Activated naive CD8-positive, alpha-beta T cell (primary cell): Measurements from ENCODE around the gene OXA1L.
"Not testable (repeated sequence)": the region's sequence is repeated elsewhere in the genome, so short reads cannot be mapped to it uniquely, and the experiment has no call there.

Experiments
- H3K27ac Mint-ChIP-seq: one replicate; pipeline ENCODE4 v1.8.0; 2021; ENCODE audit warnings: mixed read lengths
- H3K27me3 Mint-ChIP-seq: one replicate; pipeline ENCODE4 v1.8.0; 2021; ENCODE audit warnings: mixed read lengths
- H3K36me3 Mint-ChIP-seq: one replicate; pipeline ENCODE4 v1.8.0; 2021; ENCODE audit warnings: mixed read lengths
- H3K4me1 Mint-ChIP-seq: one replicate; pipeline ENCODE4 v1.8.0; 2021; ENCODE audit warnings: low read depth, mixed read lengths
- H3K4me3 Mint-ChIP-seq: one replicate; pipeline ENCODE4 v1.8.0; 2021; ENCODE audit warnings: mild to moderate bottlenecking, mixed read lengths
- H3K9me3 Mint-ChIP-seq: one replicate; pipeline ENCODE4 v1.8.0; 2021; ENCODE audit warnings: low read depth, mixed read lengths

Gene OXA1L

GRCh38 chr14:22778084-22778483, 11.6 kb downstream of the OXA1L start:
- Mint-ChIP-seq H3K4me3 (no peak overlapping the region), H3K36me3 (peaks cover 8% of the 10 kb centered on the region), H3K27me3 (no peaks in the 10 kb centered on the region), H3K9me3 (no peaks in the 10 kb centered on the region), H3K27ac (peak overlapping the region; percentile 24), H3K4me1 (no peaks in the 10 kb centered on the region)

- H3K27me3 Mint-ChIP-seq: no peaks in the 10 kb centered on the region
- no peaks in the 10 kb centered on the region for H3K9me3 Mint-ChIP-seq
- H3K4me3 Mint-ChIP-seq: no peak overlapping the region
- H3K4me1 Mint-ChIP-seq: no peaks in the 10 kb centered on the region
- peaks cover 2% of the 10 kb centered on the region for H3K36me3 Mint-ChIP-seq
- H3K27ac Mint-ChIP-seq: no peak overlapping the region
These were observed 13.7 kb downstream of the OXA1L start for GRCh38 chr14:22780105-22780679.

GRCh38 chr14:22780941-22781300, 14.4 kb downstream of the OXA1L start:
- Mint-ChIP-seq H3K27me3 (no peaks in the 10 kb centered on the region), H3K36me3 (no peaks in the 10 kb centered on the region), H3K4me3 (no peak overlapping the region), H3K27ac (no peak overlapping the region), H3K4me1 (no peaks in the 10 kb centered on the region), H3K9me3 (no peaks in the 10 kb centered on the region)

GRCh38 chr14:22781301-22781991, 15.0 kb downstream of the OXA1L start:
- Mint-ChIP-seq H3K36me3 (no peaks in the 10 kb centered on the region), H3K4me1 (no peaks in the 10 kb centered on the region), H3K27me3 (no peaks in the 10 kb centered on the region), H3K4me3 (no peak overlapping the region), H3K9me3 (no peaks in the 10 kb centered on the region), H3K27ac (no peak overlapping the region)

- H3K9me3 Mint-ChIP-seq: no peaks in the 10 kb centered on the region
- no peaks in the 10 kb centered on the region for H3K36me3 Mint-ChIP-seq
- H3K4me1 Mint-ChIP-seq: no peaks in the 10 kb centered on the region
- no peak overlapping the region for H3K27ac Mint-ChIP-seq
- H3K27me3 Mint-ChIP-seq: no peaks in the 10 kb centered on the region
- H3K4me3 Mint-ChIP-seq: no peak overlapping the region
These were observed 20.2 kb downstream of the OXA1L start for GRCh38 chr14:22786685-22787084.

- Mint-ChIP-seq H3K36me3 (no peaks in the 10 kb centered on the region), H3K27ac (no peak overlapping the region), H3K4me1 (no peaks in the 10 kb centered on the region), H3K9me3 (no peaks in the 10 kb centered on the region), H3K27me3 (peaks cover 1% of the 10 kb centered on the region), H3K4me3 (no peak overlapping the region)
These were observed 24.8 kb downstream of the OXA1L start for GRCh38 chr14:22791301-22791700.

- H3K27ac Mint-ChIP-seq: no peak overlapping the region
- H3K36me3 Mint-ChIP-seq: no peaks in the 10 kb centered on the region
- H3K9me3 Mint-ChIP-seq: no peaks in the 10 kb centered on the region
- H3K4me1 Mint-ChIP-seq: no peaks in the 10 kb centered on the region
- H3K4me3 Mint-ChIP-seq: no peak overlapping the region
- peaks cover 1% of the 10 kb centered on the region for H3K27me3 Mint-ChIP-seq
These were observed 25.7 kb downstream of the OXA1L start for GRCh38 chr14:22792158-22792557.

- H3K27ac Mint-ChIP-seq, H3K36me3 Mint-ChIP-seq, H3K9me3 Mint-ChIP-seq, H3K27me3 Mint-ChIP-seq, H3K4me3 Mint-ChIP-seq, H3K4me1 Mint-ChIP-seq: not testable (repeated sequence)
These were observed 27.1 kb downstream of the OXA1L start for GRCh38 chr14:22793550-22793949.

- Mint-ChIP-seq H3K27ac (no peak overlapping the region), H3K4me1 (no peaks in the 10 kb centered on the region), H3K4me3 (no peak overlapping the region), H3K27me3 (peaks cover 2% of the 10 kb centered on the region), H3K36me3 (no peaks in the 10 kb centered on the region), H3K9me3 (no peaks in the 10 kb centered on the region)
These were observed 27.5 kb downstream of the OXA1L start for GRCh38 chr14:22793976-22794375.

- Mint-ChIP-seq H3K4me1 (no peaks in the 10 kb centered on the region), H3K9me3 (no peaks in the 10 kb centered on the region), H3K27me3 (peaks cover 5% of the 10 kb centered on the region), H3K36me3 (no peaks in the 10 kb centered on the region), H3K4me3 (no peak overlapping the region), H3K27ac (no peak overlapping the region)
These were observed 28.1 kb downstream of the OXA1L start for GRCh38 chr14:22794551-22794951.

GRCh38 chr14:22796087-22796707, 29.7 kb downstream of the OXA1L start:
- no peak overlapping the region for H3K27ac Mint-ChIP-seq
- H3K9me3 Mint-ChIP-seq: no peaks in the 10 kb centered on the region
- peaks cover 12% of the 10 kb centered on the region for H3K27me3 Mint-ChIP-seq
- H3K36me3 Mint-ChIP-seq: no peaks in the 10 kb centered on the region
- no peak overlapping the region for H3K4me3 Mint-ChIP-seq
- H3K4me1 Mint-ChIP-seq: no peaks in the 10 kb centered on the region

GRCh38 chr14:22797017-22797917, 30.8 kb downstream of the OXA1L start:
- Mint-ChIP-seq H3K4me3 (no peak overlapping the region), H3K4me1 (no peaks in the 10 kb centered on the region), H3K27ac (no peak overlapping the region)

GRCh38 chr14:22798528-22798927, 32.0 kb downstream of the OXA1L start:
- Mint-ChIP-seq H3K36me3 (no peaks in the 10 kb centered on the region), H3K4me3 (no peak overlapping the region), H3K27ac (no peak overlapping the region), H3K9me3 (no peaks in the 10 kb centered on the region), H3K27me3 (peaks cover 17% of the 10 kb centered on the region), H3K4me1 (no peaks in the 10 kb centered on the region)

More at GRCh38 chr14:22797017-22797917, 30.8 kb downstream of the OXA1L start:
- H3K9me3 Mint-ChIP-seq: no peaks in the 10 kb centered on the region
- no peaks in the 10 kb centered on the region for H3K36me3 Mint-ChIP-seq
- H3K27me3 Mint-ChIP-seq: peaks cover 14% of the 10 kb centered on the region

GRCh38 chr14:22800346-22800745, 33.9 kb downstream of the OXA1L start:
- Mint-ChIP-seq H3K27ac (no peak overlapping the region), H3K27me3 (peaks cover 16% of the 10 kb centered on the region), H3K4me1 (no peaks in the 10 kb centered on the region), H3K36me3 (no peaks in the 10 kb centered on the region), H3K9me3 (no peaks in the 10 kb centered on the region), H3K4me3 (no peak overlapping the region)

GRCh38 chr14:22801716-22802115, 35.2 kb downstream of the OXA1L start:
- Mint-ChIP-seq H3K27me3 (peaks cover 16% of the 10 kb centered on the region), H3K36me3 (no peaks in the 10 kb centered on the region)

More at GRCh38 chr14:22801716-22802115, 35.2 kb downstream of the OXA1L start:
- Mint-ChIP-seq H3K27ac (no peak overlapping the region), H3K9me3 (no peaks in the 10 kb centered on the region), H3K4me1 (no peaks in the 10 kb centered on the region), H3K4me3 (no peak overlapping the region)
